Sciatic nerve (tissue), 2 donors: ENCODE measurements around the gene GPC6. TPM values are rescaled to one million over a fixed set of nuclear protein-coding genes. Genes with fewer than 3 reads are reported as not detected.

Source experiments
- ATAC-seq: fragments of 200-7000 bp; cut with Tn5 transposase; one replicate; pipeline ENCODE4 v1.9.1; 2020; ENCODE audit warnings: mild to moderate bottlenecking, moderate library complexity
- DNase-seq: peaks from one replicate; pipeline ENCODE4 v3.0.0-alpha.2; 2020; ENCODE audit warnings: low spot score
- intact Hi-C: fragments of 100-400 bp; cut with DNase I; formaldehyde crosslinking; loops from one replicate; pipeline ENCODE4 v1.14.2; 2022
- total RNA-seq: library from RNA; stranded (reverse); fragmentation: NEBNext Ultra II Directional; extraction: Animal tissue kit (Norgen Biotek cat#: 25700); gene quantifications from one replicate; pipeline ENCODE4 v1.2.1, GENCODE V29; 2021
- donor health status: DM: no; HTN: no; CAD: no.
- donor health status: DM: no; HTN: no; CAD: no.

GPC6 gene
- total RNA-seq, 1 donor from 2014 or later = 37.8 TPM

- DNase-seq = no peak
- ATAC-seq = no peak
- intact Hi-C loops = no loop called here
Observed at GRCh38 chr13:93945621-93946020, 719.0 kb downstream of the GPC6 start.

- ATAC-seq = no peak
- intact Hi-C loops = no loop called here
- DNase-seq = no peak
Observed at GRCh38 chr13:93946994-93947393, 720.4 kb downstream of the GPC6 start.

GRCh38 chr13:93947651-93948050 is 721.0 kb downstream of the GPC6 start:
- no peak for DNase-seq
- ATAC-seq = no peak
- intact Hi-C loops = no loop called here

GRCh38 chr13:93948162-93948922 is 721.7 kb downstream of the GPC6 start:
- intact Hi-C loops = no loop called here
- DNase-seq (no peak), ATAC-seq (no peak)

- ATAC-seq (peak; percentile 51), DNase-seq (no peak)
- intact Hi-C loops = no loop called here
Observed at GRCh38 chr13:93951108-93951507, 724.5 kb downstream of the GPC6 start.

- DNase-seq = no peak
- no peak for ATAC-seq
- intact Hi-C loops = no loop called here
Observed at GRCh38 chr13:93951951-93952350, 725.3 kb downstream of the GPC6 start.

GRCh38 chr13:93953841-93954240 is 727.2 kb downstream of the GPC6 start:
- intact Hi-C loops = no loop called here
- no peak for ATAC-seq
- DNase-seq = no peak

GRCh38 chr13:93955904-93956303 is 729.3 kb downstream of the GPC6 start:
- DNase-seq (no peak), ATAC-seq (no peak)
- intact Hi-C loops = no loop called here

- no peak for ATAC-seq
- intact Hi-C loops = no loop called here
- DNase-seq = no peak
Observed at GRCh38 chr13:93956426-93956825, 729.8 kb downstream of the GPC6 start.

- intact Hi-C loops = no loop called here
- no peak for DNase-seq
- no peak for ATAC-seq
Observed at GRCh38 chr13:93957371-93957770, 730.8 kb downstream of the GPC6 start.

GRCh38 chr13:93959796-93960533 is 733.4 kb downstream of the GPC6 start:
- DNase-seq (no peak), ATAC-seq (no peak)
- intact Hi-C loops = no loop called here

- intact Hi-C loops = no loop called here
Observed at GRCh38 chr13:93963266-93964145, 736.9 kb downstream of the GPC6 start.

GRCh38 chr13:93964146-93964512 is 737.5 kb downstream of the GPC6 start:
- intact Hi-C loops = no loop called here
- ATAC-seq (no peak), DNase-seq (no peak)

More at GRCh38 chr13:93963266-93964145, 736.9 kb downstream of the GPC6 start:
- ATAC-seq (no peak), DNase-seq (no peak)

- intact Hi-C loops = no loop called here
- ATAC-seq = no peak
Observed at GRCh38 chr13:93965587-93965986, 739.0 kb downstream of the GPC6 start.

GRCh38 chr13:93966267-93966936 is 739.8 kb downstream of the GPC6 start:
- DNase-seq (no peak), ATAC-seq (no peak)
- intact Hi-C loops = no loop called here

More at GRCh38 chr13:93965587-93965986, 739.0 kb downstream of the GPC6 start:
- DNase-seq = no peak

GRCh38 chr13:93967286-93967685 is 740.7 kb downstream of the GPC6 start:
- intact Hi-C loops = no loop called here
- ATAC-seq (no peak), DNase-seq (no peak)

- no peak for ATAC-seq
- no peak for DNase-seq
- intact Hi-C loops = no loop called here
Observed at GRCh38 chr13:93975242-93975641, 748.6 kb downstream of the GPC6 start.

GRCh38 chr13:93976528-93976927 is 749.9 kb downstream of the GPC6 start:
- ATAC-seq (no peak), DNase-seq (no peak)
- intact Hi-C loops = no loop called here

GRCh38 chr13:93977986-93978385 is 751.4 kb downstream of the GPC6 start:
- DNase-seq (no peak), ATAC-seq (no peak)
- intact Hi-C loops = no loop called here
